GM18870 (cell line): ENCODE measurements around the gene RUSF1.
"Not testable (repeated sequence)": the region's sequence is repeated elsewhere in the genome, so short reads cannot be mapped to it uniquely, and the experiment has no call there.

Experiments used
- ATAC-seq: cut with Tn5 transposase; IDR thresholded peaks from one replicate; pipeline ENCODE4 v1.9.1; 2021; ENCODE audit warnings: moderate library complexity; ENCODE audit not compliant: unreplicated experiment

RUSF1 gene

GRCh38 chr16:31519759-31520431 is 11.7 kb upstream of the RUSF1 start:
- ATAC-seq, result no peak

- ATAC-seq, result no peak
Observed at GRCh38 chr16:31517800-31518402, 9.7 kb upstream of the RUSF1 start.

DNA sequence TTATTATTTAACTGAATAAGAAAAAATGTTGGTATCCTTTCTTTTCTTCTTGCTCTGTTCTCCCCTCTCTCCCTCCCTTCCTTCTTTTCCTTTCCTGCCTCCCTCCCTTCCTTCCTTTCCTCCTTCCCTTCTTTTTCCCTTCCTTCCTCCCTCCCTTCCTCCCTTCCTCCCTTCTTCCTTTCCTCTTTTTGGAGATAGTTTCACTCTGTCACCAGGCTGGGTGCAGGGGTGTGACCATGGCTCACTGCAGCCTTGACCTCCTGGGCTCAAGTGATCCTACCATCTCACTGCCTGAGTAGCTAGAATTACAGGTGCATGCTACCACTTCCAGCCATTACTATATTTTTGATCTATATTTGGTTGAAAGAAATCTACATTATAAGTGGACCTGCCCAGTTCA is 5.7 kb upstream of the RUSF1 start:
- no peak for ATAC-seq

GRCh38 chr16:31513126-31513525 is 4.9 kb upstream of the RUSF1 start:
- ATAC-seq, result no peak

DNA sequence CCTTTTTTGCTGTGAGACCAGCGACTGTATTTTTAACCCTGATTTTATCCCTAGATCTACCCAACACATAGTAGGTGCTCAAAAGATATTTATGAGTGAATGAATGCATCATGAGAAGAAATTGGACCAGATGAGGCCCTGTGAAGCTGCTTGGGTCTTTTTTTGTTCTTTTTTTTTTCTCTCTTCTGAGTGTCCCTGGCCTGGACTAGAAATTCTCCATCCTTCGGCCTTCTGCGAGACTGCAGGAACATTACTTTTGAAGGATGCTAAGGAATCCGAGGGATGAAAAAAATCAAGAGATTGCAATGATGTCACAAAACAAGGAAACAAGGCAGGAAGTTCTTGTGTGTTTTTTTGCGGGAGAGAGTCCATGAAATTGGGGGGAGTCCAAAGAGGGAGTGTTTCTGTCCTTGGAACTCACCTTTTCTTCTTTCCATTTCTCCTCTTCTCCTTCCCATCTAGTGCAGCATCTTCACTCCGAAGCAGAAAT is 560 bp upstream of the RUSF1 start:
- ATAC-seq, result no peak

DNA sequence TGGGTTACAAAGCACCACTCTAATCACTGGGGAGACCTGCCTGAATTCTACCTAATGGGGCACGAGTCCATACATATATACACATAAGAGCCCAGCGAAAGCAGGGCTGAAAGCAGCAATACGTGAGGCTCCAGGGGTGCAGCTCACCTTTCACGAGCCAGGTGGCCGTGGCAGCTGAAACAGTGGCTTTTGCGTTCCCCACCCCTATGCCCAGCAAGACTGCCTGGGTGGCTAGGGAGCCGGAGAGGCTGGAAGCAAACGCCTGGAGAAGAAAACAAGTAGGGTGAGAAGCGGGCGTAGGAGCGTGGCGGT is 618 bp downstream of the RUSF1 start:
- ATAC-seq, result no peak

DNA sequence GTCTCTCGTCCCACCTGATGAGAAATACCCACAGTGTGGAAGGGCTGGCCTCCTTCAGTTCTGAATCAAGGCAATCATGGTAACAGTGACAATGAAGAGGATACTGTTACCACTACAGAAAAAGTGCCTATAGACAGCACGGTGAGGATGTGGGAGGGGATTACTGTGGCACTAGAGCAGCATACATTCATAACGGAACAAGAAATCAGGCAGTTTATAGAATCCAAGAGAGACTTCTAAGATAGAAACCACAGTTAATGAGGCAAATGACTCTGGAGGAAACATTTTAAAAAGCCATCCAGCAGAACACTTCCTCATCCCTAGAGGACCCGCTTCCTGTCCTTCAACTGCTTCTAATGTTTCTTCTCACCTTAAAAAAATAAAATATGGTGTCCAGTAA is 2.7 kb downstream of the RUSF1 start:
- ATAC-seq, result peak; percentile 76

DNA sequence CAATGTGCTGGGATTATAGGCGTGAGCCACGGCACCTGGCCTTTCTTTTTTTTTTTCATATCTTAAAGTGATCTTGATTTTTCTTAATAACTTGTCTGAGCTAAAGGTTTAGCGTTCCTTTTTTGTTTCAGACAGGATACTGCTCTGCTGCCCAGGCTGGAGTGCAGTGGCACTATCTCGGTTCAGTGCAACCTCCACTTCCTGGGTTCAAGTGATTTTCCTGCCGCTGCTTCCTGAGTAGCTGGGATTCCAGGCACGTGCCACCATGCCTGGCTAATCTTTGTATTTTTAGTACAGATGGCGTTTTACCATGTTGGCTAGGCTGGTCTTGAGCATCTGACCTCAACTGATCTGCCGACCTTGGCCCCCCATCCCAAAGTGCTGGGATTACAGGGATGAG is 4.0 kb downstream of the RUSF1 start:
- no peak for ATAC-seq

- not testable (repeated sequence) for ATAC-seq
Observed at GRCh38 chr16:31503555-31503954, 4.6 kb downstream of the RUSF1 start.

DNA sequence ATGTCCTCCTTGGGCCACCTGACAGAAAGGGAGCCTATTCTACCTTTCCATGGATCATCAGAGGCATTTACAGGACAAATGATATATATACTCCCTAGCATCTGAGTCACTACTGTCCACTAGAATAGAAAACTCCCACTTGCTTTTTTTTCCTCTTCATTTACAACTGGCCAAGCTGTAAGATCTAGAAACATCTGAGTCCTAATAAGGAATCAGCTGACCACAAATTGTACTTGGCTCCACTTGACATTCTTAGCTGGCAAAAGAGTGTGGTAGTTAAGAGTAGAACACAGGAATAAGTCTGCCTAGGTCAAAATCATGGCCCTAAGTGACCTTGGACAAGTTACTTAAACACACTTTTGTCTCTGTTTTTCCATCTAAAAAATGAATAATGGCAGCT is 5.2 kb downstream of the RUSF1 start:
- ATAC-seq, result no peak

- ATAC-seq, result no peak
Observed at GRCh38 chr16:31501966-31502348, 6.2 kb downstream of the RUSF1 start.

DNA sequence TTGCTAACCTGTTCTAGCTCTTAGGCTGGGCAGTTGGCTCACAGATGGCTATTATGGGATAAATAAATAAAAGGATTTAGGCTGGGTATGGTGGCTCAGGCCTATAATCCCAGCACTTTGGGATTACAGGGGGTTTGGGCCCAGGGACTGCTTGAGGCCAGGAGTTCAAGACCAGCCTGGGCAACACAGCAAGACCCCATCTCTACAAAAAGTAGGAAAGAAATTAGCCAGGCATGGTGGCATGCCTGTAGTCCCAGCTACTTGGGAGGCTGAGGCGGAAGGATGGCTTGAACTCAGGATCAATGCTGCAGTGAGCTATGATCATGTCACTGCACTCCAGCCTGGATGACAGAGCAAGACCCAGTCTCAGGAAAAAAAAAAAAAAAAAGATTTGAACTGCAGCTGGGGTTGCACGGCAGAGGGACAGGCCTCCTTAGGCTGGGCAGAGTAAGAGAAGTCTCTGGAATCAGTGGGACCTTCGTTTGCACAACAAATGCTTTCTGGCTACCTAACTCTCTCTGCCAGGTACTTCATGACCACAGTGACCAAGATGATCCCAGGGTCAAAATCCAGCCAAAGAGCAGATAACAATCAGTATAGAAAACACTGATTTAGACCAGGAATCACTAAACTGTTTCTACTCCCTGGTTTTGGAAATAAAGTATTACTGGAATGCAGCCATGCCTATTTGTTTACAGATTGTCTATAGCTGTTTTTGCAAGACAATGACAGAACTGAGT is 6.8 kb downstream of the RUSF1 start:
- no peak for ATAC-seq

- ATAC-seq, result no peak
Observed at GRCh38 chr16:31499928-31500327, 8.3 kb downstream of the RUSF1 start.

- ATAC-seq, result no peak
Observed at GRCh38 chr16:31498493-31498892, 9.7 kb downstream of the RUSF1 start.

DNA sequence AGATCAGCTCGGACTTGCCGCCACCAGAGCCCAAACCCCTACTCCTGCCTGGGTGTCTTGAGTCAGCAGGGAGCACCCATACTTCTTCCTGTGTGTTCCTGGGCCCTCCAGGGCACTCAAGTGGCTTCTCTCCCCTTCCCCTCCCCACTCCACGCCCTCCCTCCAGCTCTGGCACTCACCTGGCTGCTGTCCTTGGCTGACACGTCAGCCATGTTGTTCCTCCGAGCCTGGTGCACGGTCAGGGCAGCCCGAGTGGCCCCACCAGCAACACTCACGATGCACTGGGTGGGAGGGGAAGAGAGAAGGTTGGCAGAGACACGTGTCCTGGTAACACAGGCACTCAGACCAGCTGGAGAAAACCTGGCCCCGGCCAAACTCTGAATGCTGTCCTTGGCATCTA is 11.5 kb downstream of the RUSF1 start:
- ATAC-seq, result no peak

GRCh38 chr16:31493506-31494125 is 14.6 kb downstream of the RUSF1 start:
- ATAC-seq, result no peak

DNA sequence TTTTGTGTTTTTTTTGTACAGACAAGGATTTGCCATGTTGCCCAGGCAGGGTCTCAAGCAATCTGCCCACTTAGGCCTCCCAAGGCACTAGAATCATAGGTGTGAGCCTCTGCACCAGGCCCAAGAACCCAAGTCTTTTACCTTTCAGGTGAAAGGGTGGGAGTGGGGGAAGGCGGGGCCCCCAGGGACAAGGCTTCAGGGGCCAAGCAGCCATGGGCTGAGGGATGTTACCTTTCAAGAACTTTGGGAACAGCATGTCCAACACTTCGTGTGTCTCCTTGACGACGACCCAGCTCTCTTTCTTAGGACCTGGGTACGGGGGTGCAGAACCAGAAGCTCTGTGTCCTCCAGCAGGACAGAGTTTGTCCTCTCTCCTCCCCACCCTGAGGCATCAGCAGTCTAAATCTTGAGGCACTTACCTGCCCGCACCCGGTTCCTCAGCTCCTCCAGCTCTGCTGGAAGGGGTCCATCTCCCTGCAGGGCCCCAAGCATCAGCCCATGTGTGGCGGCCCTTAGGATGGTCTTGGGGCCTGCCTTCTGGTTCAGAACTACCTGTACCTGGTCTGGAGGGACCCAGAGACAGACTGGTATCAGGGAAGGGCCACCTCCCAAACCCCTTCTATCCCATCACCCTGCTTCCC is 16.3 kb downstream of the RUSF1 start:
- ATAC-seq, result no peak

GRCh38 chr16:31489616-31490584 is 18.3 kb downstream of the RUSF1 start:
- no peak for ATAC-seq

GRCh38 chr16:31489298-31489564 is 19.0 kb downstream of the RUSF1 start:
- no peak for ATAC-seq

- no peak for ATAC-seq
Observed at GRCh38 chr16:31488468-31489297, 19.5 kb downstream of the RUSF1 start.
